HG02840 (cell line): Measurements from ENCODE around the gene MCAT.

Source experiments
- ATAC-seq: cut with Tn5 transposase; IDR thresholded peaks from one replicate; pipeline ENCODE4 v1.9.1; 2021; ENCODE audit warnings: mild to moderate bottlenecking, moderate library complexity, moderate number of reproducible peaks; ENCODE audit not compliant: unreplicated experiment, low FRiP score

The MCAT gene

DNA sequence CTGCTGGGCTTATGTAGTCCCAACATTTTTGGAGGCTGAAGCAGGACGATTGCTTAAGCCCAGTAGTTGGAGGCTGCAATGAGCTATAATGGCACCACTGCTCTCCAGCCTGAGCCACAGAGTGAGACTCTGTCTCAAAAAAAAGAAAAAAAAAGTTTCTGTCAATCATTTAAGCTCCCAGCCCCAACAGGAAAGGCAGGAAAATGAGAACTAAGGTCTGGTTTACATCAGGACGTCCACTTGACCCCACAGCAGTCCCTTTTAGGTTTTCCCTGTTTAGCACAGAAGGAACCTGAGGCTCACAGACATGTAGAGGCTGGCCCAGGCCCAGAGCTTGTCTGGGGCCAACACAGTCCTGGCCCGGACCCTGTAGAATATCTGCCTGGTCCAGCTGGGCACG is 44.8 kb downstream of the MCAT start:
- ATAC-seq: no peak

DNA sequence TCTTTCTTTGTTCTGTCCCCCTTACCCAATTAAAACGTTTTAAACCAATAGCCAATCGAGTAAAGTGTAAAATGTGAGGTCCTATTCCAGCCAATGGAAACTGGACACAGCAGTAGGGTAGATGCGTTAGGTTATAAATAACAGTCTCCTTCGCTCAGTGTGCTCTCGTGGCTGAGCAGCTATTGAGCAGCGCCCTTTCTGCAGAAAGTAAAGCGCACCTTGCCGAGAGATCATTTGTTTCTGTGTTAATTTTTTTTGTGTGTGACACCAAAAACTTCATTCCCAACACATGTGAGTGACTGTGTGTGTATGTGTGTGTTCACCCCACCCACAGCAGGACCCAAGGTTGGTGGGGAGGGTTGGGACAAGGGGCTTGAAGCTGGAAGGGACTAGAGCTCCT is 46.8 kb downstream of the MCAT start:
- no peak for ATAC-seq

DNA sequence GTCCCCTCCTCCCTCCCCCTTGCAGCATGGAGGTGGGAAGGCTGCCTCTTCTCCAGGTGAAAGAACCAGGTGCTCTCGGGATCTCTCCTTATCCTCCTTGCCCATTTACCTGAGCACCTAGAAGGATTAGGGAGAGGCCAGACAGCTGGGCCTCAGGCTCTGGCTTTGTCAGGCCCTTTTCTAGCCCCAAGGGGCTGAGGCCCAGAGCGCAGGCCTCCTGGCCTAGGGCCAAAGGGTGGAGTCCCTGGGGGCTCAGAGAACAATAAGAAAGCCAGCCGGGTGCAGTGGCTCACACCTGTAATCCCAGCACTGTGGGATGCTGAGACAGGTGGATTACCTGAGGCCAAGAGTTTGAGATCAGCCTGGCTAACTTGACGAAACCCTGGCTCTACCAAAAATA is 48.6 kb downstream of the MCAT start:
- no peak for ATAC-seq

DNA sequence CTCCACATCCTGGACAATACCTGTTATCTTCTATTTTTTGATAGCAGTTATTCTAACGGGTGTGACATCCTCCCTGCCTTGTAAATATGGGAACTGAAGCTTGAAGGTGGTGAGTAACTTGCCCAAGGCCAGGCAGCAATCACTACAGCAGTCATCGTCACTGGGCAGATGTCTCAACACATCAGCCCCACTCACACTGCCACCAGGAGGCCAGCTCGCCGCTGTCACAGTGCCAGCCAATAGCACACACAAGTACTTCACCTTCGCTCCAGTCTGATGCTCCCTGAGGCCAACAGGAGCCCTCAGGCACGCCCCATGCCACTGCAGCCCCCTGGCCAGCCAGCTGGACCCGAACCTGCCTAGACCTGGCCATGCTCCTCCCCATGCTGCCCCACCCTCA is 49.1 kb downstream of the MCAT start:
- no peak for ATAC-seq

DNA sequence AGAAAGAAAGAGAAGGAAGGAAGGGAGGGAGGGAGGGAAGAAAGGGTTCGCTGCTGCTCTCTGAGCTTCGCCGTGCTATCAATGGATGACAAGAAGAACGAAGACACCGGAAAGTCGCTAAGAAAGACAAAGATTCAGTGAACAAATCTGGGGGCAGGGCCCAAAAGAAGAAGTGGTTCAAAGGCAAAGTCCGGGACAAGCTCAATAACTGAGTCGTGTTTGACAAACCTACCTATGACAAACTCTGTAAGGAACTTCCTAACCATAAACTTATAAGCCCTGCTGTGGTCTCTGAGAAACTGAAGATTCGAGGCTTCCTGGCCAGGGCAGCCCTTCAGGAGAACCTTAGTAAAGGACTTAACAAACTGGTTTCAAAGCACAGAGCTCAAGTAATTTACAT is 51.1 kb downstream of the MCAT start:
- ATAC-seq: no peak

DNA sequence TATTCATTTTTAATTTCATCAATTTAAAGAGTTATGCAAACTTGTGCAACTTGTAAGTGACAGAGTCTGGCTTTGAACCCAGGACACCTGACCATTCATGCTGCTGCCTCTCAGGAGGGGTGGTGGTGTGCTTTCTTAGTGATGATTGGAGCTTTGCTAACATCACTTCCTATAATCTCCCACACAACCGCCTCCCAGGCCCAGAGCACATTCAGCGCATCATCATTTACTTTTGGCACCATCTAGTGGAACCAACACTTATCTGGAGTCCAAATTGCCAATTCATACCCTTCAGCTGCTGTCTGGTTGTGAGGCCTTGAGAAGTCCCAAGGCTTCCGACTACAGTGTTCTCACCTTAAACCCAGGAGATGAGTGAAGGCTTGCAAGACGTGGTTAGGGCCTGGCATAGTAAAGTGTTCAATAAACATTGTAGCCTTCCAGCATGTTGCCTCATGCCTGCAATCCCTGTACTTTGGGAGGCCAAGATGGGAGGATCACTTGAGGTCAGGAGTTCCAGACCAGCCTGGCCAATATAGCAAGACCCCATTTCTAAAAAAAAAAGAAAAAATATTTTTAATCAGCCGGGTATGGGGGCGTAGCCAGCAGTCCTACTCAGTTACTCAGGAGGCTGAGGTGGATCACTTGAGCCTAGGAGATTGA is 52.9 kb downstream of the MCAT start:
- no peak for ATAC-seq

DNA sequence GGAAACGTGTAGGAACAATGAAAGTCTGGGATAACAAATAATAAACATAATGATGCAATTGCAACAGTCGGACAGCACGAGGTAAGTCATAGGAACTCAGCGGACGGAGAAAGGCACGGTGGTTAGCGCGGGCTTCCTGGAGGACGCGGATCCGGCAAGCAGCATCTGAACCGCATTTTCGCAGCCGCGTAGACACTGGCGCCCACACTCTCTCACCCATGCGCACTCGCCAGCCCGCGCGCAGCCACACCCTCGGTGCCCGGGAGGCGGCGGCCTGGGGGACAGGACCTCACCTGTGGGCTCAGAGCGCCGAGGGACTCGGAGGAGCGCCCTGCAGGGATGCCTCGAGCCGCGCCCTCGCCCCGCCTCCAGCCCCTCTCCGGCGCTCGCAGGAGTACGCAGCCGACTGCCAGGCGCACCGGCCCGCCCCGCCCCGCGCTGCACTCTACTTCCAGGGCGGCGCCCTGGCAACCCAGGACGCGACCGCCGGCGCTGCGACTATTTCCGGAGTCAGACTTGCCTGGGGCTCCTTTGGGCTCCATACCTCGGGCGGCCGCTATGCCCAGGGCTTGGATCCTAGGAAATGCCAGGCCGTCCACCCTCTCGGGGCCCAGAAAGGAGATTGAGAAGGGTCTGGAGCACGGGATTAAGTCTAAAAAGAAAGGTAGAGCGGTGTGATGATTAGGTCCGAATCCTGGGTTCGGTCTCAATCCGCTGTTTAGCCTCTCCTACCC is 54.0 kb downstream of the MCAT start, which contains the start of gene TTLL1:
TSS of gene TTLL1 (minus strand) at position 408 of the 734 bp plus-strand sequence. CDS start 13,805 bp downstream, outside the sequence.
- peak; percentile 69 for ATAC-seq

DNA sequence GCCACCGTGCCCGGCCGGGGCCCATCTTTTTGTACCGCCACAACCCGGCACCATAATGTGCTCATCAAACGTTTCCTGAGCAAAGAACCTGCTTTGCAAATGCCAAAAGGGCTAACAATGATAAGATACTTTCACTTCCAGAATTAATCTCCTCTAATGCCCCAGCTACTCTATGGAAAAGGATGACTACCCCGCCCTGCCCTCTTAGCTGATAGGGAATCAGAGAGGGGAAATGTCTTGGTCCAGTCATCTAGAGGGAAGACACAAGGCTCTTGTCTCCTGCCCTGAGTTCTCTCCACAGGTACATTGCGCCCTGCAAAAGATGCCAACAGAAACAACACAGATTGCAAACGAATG is 54.6 kb downstream of the MCAT start:
- ATAC-seq: no peak

DNA sequence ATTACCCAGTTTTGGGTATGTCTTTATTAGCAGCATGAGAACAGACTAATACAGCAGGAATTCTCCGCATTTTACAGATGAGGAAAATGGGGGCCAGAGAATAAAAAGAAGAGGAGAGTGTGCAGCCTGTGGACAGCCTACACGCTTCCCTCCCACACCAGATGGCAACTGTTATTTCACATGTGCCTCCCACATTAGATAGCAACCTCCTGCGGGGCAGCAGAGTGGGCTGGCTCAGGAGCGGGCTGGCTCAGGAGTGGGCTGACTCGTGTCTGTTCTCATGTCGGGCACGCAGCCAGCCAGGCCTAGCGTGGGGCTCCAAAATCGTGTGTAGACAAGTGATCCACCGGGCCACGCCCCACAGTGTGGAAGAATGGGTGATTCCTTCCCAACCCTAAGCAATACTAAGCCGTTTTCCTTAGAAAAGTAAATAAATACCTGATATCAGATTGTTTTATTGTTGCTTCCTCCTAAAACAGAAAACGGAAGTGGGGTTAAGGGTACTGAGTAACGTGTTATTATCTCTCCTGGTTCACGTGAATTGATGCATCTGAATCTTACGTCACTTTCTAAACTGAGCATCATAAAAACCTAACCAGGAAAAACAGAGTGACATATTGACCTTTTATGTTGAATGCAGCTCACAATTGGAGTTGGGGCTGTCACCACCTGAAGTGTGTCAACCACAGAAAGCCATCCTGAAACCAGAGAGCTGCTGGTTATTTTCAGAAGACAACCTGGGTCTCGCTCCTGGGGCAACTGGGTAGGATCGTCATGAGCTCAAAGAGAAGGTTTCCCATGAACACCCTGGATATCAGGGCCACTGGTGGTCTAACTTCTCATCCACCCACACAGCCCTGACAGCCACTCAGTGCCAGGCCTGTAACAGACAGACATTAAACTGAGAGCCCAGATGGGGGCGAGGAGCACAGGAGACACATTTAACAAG is 57.3 kb downstream of the MCAT start:
- no peak for ATAC-seq
